KMS-11 (cell line): ENCODE data around the gene FBRS.
A peak's percentile ranks its signal among the peaks of the same experiment; 100 is the strongest.

Source experiments
- H2AFZ ChIP-seq: fragments of 200-600 bp; sonication (generic); 2 replicates; pipeline ENCODE4 v1.6.1; 2016; ENCODE audit warnings: antibody characterized with exemption, mixed run types, low read depth
- H3K27ac ChIP-seq: fragments of 200-600 bp; sonication (generic); 2 replicates; pipeline ENCODE4 v1.6.1; 2016; ENCODE audit warnings: mild to moderate bottlenecking, mixed run types
- H3K27me3 ChIP-seq: fragments of 200-600 bp; sonication (generic); 2 replicates; pipeline ENCODE4 v1.6.1; 2017; ENCODE audit warnings: mild to moderate bottlenecking, low read depth, mixed run types, moderate library complexity; ENCODE audit not compliant: insufficient read depth
- H3K36me3 ChIP-seq: fragments of 200-600 bp; sonication (generic); 2 replicates; pipeline ENCODE4 v1.6.1; 2017; ENCODE audit warnings: mild to moderate bottlenecking, mixed run types; ENCODE audit not compliant: insufficient read depth
- H3K4me1 ChIP-seq: fragments of 200-600 bp; sonication (generic); 2 replicates; pipeline ENCODE4 v1.6.1; 2016; ENCODE audit warnings: mild to moderate bottlenecking, low read depth, mixed run types; ENCODE audit not compliant: poor library complexity, severe bottlenecking
- H3K4me2 ChIP-seq: fragments of 200-600 bp; sonication (generic); 2 replicates; pipeline ENCODE4 v1.7.0; 2016; ENCODE audit warnings: mild to moderate bottlenecking, mixed run types
- H3K4me3 ChIP-seq: fragments of 200-600 bp; sonication (generic); IDR thresholded peaks from 2 replicates; pipeline ENCODE4 v1.6.1; 2017; ENCODE audit warnings: low read depth, low read length, mixed read lengths; ENCODE audit not compliant: insufficient read depth
- H3K79me2 ChIP-seq: fragments of 200-600 bp; sonication (generic); 2 replicates; pipeline ENCODE4 v1.6.1; 2016; ENCODE audit warnings: low read depth, mixed run types; ENCODE audit not compliant: insufficient read depth
- H3K9ac ChIP-seq: fragments of 200-600 bp; sonication (generic); 2 replicates; pipeline ENCODE4 v1.6.1; 2016; ENCODE audit warnings: mild to moderate bottlenecking, mixed run types
- H4K20me1 ChIP-seq: fragments of 200-600 bp; sonication (generic); 2 replicates; pipeline ENCODE4 v1.6.1; 2016; ENCODE audit warnings: mild to moderate bottlenecking, mixed run types; ENCODE audit not compliant: insufficient read depth
- CTCF ChIP-seq: fragments of 200-600 bp; sonication (generic); conservative IDR thresholded peaks from 2 replicates; pipeline ENCODE4 v1.6.1; 2017; ENCODE audit warnings: low read depth, mild to moderate bottlenecking, antibody characterized with exemption, low read length, moderate library complexity, mixed read lengths

Gene FBRS

GRCh38 chr16:30647274-30647571, 11.0 kb upstream of the FBRS start:
- Histone ChIP-seq H3K27ac (peak overlapping the region; percentile 41; the same call in 1 of the 2 replicates), H2AFZ (peak overlapping the region; percentile 52; the same call in 1 of the 2 replicates)

GRCh38 chr16:30649725-30650368, 8.4 kb upstream of the FBRS start:
- peak overlapping the region; percentile 84; the same call in 1 of the 2 replicates for H3K9ac ChIP-seq
- H3K79me2 ChIP-seq: no peaks in the 10 kb centered on the region
- no peak overlapping the region for H3K4me3 ChIP-seq
- no peaks in the 10 kb centered on the region for H4K20me1 ChIP-seq
- peak overlapping the region; percentile 7; the same call in 1 of the 2 replicates for H3K4me2 ChIP-seq
- no peak for TF ChIP-seq CTCF
- H3K27me3 ChIP-seq: no peaks in the 10 kb centered on the region
- H3K36me3 ChIP-seq: no peaks in the 10 kb centered on the region
- H3K4me1 ChIP-seq: peaks cover 55% of the 10 kb centered on the region
- peak overlapping the region; percentile 80 for H2AFZ ChIP-seq
- peak overlapping the region; percentile 74; the same call in 1 of the 2 replicates for H3K27ac ChIP-seq

More at GRCh38 chr16:30647274-30647571, 11.0 kb upstream of the FBRS start:
- Histone ChIP-seq H3K4me1 (peaks cover 61% of the 10 kb centered on the region), H4K20me1 (no peaks in the 10 kb centered on the region), H3K36me3 (no peaks in the 10 kb centered on the region), H3K9ac (no peak overlapping the region; the same call in 1 of the 2 replicates), H3K4me3 (no peak overlapping the region), H3K79me2 (no peaks in the 10 kb centered on the region), H3K27me3 (no peaks in the 10 kb centered on the region), H3K4me2 (peak overlapping the region; percentile 53; the same call in 1 of the 2 replicates)
- no peak for TF ChIP-seq CTCF

- Histone ChIP-seq H4K20me1 (no peaks in the 10 kb centered on the region), H3K4me3 (no peak within 1 kb of the TSS), H3K27ac (peak within 1 kb of the TSS; percentile 74)
Measured at GRCh38 chr16:30650369-30651123, 7.7 kb upstream of the FBRS start, which contains the start of gene PRR14. Gene PRR14, plus strand, starts transcription at chr16:30650960. Its CDS starts 686 bp downstream, at chr16:30651646.

More at GRCh38 chr16:30650369-30651123, 7.7 kb upstream of the FBRS start, which contains the start of gene PRR14:
- Histone ChIP-seq H3K36me3 (no peaks in the 10 kb centered on the region), H3K9ac (peak within 1 kb of the TSS; percentile 84), H3K79me2 (no peaks in the 10 kb centered on the region), H3K4me1 (peaks cover 49% of the 10 kb centered on the region), H3K27me3 (no peaks in the 10 kb centered on the region), H2AFZ (peak within 1 kb of the TSS; percentile 80), H3K4me2 (peak within 1 kb of the TSS; percentile 83)
- peak; percentile 63 for TF ChIP-seq CTCF
